B cell (primary cell): ENCODE data around the gene PRR7.

Experiments
- EZH2 ChIP-seq: IDR thresholded peaks from 2 replicates; pipeline ENCODE4 v1.6.1; 2012; ENCODE audit warnings: borderline replicate concordance, low read depth, mild to moderate bottlenecking, moderate library complexity, low read length; ENCODE audit not compliant: insufficient read depth, poor library complexity, severe bottlenecking
- TF ChIP-seq, protein P1 (sequence below): fragments of 200-600 bp; IDR thresholded peaks from one replicate; pipeline ENCODE4 v1.8.0; 2022; ENCODE audit warnings: antibody characterized with exemption, mild to moderate bottlenecking

DNA sequence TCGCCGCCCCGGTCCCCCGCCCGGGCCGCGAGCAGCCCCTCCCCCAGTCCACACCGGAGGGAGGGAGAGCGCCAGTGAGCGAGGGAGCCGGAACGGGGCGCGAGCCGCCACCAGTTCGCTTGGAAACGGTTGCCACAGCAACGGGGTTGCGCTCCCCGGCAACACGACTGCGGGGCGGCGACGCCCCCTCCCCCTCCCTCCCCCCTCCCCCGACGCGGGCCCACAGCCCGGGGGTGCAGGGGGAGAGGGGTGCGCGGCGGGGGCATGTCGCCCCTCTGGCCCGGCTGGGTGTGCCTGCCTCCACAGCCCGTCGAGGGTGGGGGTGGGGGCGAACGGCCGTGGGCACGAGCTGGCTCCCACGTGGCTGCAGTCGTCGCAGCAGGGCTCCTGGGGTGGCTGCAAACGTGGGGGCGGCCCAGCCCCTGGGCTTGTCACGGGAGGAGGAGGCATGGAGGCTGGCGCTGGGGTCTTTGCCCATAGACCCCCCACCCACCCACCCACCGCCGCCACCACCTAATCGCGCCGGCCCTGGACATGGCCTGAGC lies 524 bp downstream of the PRR7 start:
- TF ChIP-seq EZH2 = no peak
- TF ChIP-seq, protein P1, sequence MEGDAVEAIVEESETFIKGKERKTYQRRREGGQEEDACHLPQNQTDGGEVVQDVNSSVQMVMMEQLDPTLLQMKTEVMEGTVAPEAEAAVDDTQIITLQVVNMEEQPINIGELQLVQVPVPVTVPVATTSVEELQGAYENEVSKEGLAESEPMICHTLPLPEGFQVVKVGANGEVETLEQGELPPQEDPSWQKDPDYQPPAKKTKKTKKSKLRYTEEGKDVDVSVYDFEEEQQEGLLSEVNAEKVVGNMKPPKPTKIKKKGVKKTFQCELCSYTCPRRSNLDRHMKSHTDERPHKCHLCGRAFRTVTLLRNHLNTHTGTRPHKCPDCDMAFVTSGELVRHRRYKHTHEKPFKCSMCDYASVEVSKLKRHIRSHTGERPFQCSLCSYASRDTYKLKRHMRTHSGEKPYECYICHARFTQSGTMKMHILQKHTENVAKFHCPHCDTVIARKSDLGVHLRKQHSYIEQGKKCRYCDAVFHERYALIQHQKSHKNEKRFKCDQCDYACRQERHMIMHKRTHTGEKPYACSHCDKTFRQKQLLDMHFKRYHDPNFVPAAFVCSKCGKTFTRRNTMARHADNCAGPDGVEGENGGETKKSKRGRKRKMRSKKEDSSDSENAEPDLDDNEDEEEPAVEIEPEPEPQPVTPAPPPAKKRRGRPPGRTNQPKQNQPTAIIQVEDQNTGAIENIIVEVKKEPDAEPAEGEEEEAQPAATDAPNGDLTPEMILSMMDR = no peak
